GM18526 (cell line): ENCODE measurements around the gene PPP2R1A.

Source experiments
- POLR2A ChIP-seq: IDR thresholded peaks from 3 replicates; pipeline ENCODE4 v1.6.1; 2011; ENCODE audit not compliant: insufficient read length; ENCODE audit errors: extremely low read depth

The PPP2R1A gene

DNA sequence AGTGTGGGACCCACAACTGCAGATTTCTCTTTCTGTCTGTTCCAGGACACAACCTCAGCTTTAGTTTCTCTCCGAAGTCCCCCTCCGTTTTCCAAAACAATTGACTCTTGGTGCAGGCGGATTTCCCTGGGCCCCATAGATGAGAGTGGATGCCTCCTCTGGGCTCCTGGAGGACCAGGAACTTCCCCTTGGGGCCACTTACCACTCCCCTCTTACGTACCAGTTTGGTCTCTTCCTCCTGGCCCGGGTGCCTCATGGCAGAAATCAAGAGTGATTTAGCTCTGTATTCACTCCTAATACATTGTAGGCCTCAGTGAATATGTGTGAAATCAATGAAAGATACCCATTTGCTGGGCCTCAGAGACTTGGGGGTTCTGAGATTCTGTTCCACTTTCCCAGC, 34.4 kb downstream of the PPP2R1A start:
- TF ChIP-seq POLR2A: no peak

DNA sequence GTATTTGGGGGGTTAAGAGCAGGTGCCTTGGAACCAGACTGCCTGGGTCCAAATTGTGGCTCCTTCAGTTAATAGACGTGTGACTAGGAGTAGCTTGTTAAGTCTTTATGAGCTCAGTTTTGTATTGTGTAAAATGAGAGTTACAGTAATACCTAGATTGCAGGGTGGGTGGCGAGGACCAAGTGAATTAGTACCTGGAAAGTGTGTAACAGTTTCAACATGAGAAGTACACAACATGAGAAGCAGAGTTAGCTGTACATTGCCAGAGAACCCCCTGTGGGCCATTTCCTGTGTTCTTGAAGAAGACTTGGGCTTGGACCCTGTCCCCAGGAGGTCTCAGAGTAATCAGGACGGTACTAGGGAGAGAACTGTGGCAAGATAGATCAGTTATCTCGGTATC, 36.8 kb downstream of the PPP2R1A start:
- no peak for TF ChIP-seq POLR2A

- TF ChIP-seq POLR2A: no peak
Observed at GRCh38 chr19:52227196-52227940, 37.5 kb downstream of the PPP2R1A start.

DNA sequence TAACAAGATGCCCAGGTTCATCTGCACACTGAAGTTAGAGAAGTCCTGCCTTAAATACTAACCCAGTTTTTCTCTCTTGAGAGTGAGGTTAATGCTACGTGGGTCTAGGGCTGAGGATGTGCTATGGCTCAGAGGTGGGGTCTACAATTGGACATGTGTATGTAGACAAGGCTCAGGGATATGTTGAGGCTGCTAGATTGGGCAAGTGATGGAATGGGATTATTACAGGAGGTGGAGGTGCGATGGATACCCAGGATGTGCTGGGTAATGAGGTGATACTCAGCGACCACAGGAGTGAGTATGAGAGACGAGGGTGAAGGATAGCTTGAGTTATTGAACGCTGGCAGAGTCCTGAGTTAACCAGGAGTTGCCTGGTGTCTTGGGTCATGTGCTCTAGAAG, 38.1 kb downstream of the PPP2R1A start:
- no peak for TF ChIP-seq POLR2A

- no peak for TF ChIP-seq POLR2A
Observed at GRCh38 chr19:52229524-52229923, 39.7 kb downstream of the PPP2R1A start.

DNA sequence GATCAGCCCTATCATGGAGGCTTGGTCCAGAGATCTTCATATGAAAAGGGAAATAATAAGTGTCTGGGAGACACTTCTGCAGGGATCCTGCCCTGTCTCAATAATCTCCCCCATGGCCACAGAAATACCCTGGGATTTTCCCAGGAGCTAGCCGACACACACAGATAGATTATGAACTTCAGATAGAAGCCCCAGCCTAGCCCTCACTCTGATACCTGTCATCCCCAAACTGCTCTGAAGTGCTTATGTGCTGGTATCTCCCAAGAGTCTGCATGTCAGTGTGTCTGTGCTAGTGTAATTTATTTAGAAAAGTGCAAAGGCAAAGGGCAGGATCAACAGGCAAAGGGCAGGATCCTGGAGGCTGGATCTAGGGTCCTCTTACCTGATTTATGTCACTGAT, 40.8 kb downstream of the PPP2R1A start:
- no peak for TF ChIP-seq POLR2A

GRCh38 chr19:52231154-52231910, 41.5 kb downstream of the PPP2R1A start:
- no peak for TF ChIP-seq POLR2A

- TF ChIP-seq POLR2A: no peak
Observed at GRCh38 chr19:52234406-52234805, 44.6 kb downstream of the PPP2R1A start.

GRCh38 chr19:52237197-52237596, 47.3 kb downstream of the PPP2R1A start:
- no peak for TF ChIP-seq POLR2A

DNA sequence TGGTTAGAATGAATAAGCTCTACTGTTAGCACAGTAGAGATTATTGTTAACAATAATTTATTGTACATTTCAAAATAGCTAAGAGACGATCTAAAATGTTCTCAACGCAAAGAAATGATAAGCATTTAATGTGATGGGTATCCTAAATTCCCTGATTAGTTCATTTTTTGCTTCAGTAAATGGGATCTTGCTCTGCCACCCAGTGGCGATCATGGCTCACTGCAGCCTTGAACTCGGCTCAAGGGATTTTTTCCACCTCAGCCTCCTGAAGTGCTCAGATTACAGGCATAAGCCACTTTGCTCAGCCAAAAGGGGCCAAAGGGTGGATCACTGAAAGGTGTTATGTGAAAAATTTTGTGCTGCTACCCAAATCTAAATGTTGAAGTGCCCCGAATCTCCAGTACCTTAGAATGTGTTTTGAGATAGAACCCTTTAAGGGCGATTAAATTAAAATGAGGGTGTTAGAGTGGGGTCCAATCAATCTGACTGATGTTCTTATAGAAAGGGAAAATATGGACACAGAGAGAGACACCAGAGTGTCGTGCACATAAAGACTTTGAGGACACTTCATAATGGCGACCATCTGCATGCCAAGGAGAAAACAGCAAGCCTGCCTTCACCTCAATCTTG, 48.0 kb downstream of the PPP2R1A start:
- no peak for TF ChIP-seq POLR2A

DNA sequence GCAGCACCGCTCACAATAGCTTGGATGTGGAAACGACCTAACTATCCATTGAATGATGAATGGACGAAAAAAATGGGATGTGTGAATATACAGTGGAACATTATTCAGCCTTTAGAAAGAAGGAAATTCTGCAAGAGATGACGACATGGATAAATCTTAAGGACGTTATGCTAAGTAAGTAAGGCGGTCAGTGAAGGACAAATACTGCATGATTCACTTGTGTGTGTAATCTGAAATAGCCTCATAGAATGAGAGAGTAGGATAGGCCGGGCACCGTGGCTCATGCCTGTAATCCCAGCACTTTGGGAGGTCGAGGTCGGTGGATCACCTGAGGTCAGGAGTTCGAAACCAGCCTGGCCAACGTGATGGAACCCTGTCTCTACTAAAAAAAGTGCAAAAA, 54.2 kb downstream of the PPP2R1A start:
- no peak for TF ChIP-seq POLR2A

DNA sequence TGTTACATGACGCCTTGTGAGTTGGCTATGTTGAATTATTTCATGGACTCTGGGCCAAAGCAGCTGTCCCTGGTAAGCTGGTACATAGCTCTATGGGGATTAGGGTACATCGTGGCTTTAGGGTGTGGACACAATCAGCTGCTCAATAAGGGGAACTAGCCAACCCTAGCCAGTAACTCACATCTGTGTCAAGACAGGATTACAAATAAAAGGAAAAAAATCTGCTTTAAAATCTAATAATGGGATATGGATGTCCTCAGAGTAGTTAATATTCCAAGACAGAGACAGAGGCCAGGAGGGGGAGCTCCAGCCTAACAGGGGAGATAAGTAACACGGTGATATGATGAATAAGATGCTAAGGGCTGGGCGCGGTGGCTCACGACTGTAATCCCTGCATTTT, 58.4 kb downstream of the PPP2R1A start:
- TF ChIP-seq POLR2A: no peak

DNA sequence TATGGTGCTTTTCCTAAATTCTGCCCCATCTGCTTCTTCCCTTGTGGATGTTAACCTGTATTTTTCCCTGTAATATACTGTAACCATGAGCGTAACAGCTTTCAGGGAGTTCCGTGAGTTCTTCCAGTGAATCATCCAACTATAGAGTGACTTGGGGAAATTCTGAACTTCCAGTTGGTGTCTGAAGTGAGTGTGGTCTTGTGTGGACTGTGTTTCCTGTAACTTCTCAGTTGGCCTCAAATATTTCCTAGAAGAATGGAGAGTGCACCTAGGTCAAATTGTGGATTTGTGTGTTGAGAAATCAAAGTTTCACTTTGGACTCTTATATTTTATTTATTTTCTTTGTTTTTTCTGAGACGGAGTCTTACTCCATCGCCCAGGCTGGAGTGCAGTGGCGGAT, 68.6 kb downstream of the PPP2R1A start:
- no peak for TF ChIP-seq POLR2A

- TF ChIP-seq POLR2A: peak; percentile 89
Observed at GRCh38 chr19:52269338-52270261, 79.7 kb downstream of the PPP2R1A start, which contains the start of gene ZNF766. ZNF766 (plus strand) TSS chr19:52269587; CDS start chr19:52269614, 27 bp downstream.

DNA sequence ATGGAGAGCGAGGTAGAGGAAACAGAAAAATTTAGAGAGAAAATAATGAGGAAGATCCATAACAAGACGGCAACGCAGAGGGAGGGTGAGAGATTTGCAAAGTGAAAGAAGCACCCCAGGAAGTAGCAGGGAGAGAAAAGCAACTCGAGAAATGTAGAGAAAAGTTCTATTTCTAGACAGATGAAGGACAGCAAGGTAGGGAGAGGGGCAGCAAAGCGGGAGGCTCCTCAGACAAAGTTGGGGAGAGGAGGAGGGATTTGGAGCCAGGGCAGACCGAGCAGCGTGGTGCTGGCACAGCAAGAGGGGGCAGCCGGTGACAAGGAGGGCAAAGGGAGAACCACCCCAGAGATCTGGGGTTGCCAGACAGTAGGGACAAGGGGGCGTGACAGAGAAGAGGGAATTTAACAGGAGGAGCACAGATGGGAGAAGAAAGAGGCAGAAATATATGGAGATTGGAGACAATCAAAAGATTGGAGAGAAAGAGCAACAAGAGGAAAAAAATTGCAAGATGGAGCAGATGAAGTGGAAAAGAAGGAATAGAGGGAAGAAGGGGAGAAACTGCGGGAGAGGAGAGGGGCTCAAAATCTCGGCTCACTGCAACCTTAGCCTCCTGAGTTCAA, 80.5 kb downstream of the PPP2R1A start:
- no peak for TF ChIP-seq POLR2A

DNA sequence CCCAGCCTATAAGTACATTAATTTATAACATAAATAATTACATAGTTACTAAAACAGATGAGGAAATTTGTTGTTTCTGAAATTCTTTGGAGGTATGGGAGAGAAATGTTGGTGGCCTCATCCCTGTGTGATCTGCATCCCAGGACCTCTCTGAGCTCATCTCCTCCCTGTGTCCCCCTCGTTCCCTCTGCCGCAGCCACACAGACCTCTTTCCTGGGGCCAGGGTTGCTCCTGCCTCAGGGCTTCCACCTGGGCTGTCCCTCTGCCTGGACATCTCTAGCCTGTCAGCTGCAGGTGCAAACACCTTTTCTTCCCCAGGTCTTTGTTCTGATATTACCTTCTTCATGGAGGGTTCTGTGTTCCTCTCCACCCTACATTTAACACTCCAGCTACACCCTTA, 83.4 kb downstream of the PPP2R1A start:
- TF ChIP-seq POLR2A: no peak
